ENCODE results near the gene CHIT1. TPM values are rescaled to one million over a fixed set of nuclear protein-coding genes. Genes with fewer than 3 reads are reported as not detected.

Gene CHIT1
- polyA plus RNA-seq, 1 donor, result 1.7 TPM

GRCh38 chr1:203174324-203174985 lies 55.0 kb downstream of the CHIT1 start:
- no peak for DNase-seq

- DNase-seq, result no peak
These were observed 55.9 kb downstream of the CHIT1 start for GRCh38 chr1:203173566-203173965.

- no peak for DNase-seq
These were observed 56.4 kb downstream of the CHIT1 start for GRCh38 chr1:203173011-203173555.

GRCh38 chr1:203172184-203173010 lies 57.1 kb downstream of the CHIT1 start:
- DNase-seq, result peak; percentile 24

GRCh38 chr1:203171341-203172183 lies 57.9 kb downstream of the CHIT1 start:
- no peak for DNase-seq

GRCh38 chr1:203170625-203171330 lies 58.7 kb downstream of the CHIT1 start:
- no peak for DNase-seq

- DNase-seq, result no peak
These were observed 59.5 kb downstream of the CHIT1 start for GRCh38 chr1:203169770-203170520.

- DNase-seq, result no peak
These were observed 60.5 kb downstream of the CHIT1 start for GRCh38 chr1:203168991-203169390.

GRCh38 chr1:203168256-203168786 lies 61.2 kb downstream of the CHIT1 start:
- DNase-seq, result no peak

GRCh38 chr1:203167913-203168200 lies 61.6 kb downstream of the CHIT1 start:
- DNase-seq, result no peak

- DNase-seq, result no peak
These were observed 62.2 kb downstream of the CHIT1 start for GRCh38 chr1:203167026-203167912.

GRCh38 chr1:203166192-203166940 lies 63.1 kb downstream of the CHIT1 start:
- DNase-seq, result no peak

Other genes starting within 250 kb of the CHIT1 start
- 35.5 TPM for gene TMEM183A, start 222.3 kb downstream of the CHIT1 start, polyA plus RNA-seq (ENCODE audit: insufficient read length)
- gene PPFIA4, start 203.2 kb downstream of the CHIT1 start, polyA plus RNA-seq (ENCODE audit: insufficient read length), result 69.4 TPM
- 562 TPM for gene MYOG, start 143.7 kb downstream of the CHIT1 start, polyA plus RNA-seq (ENCODE audit: insufficient read length)
- gene ADORA1, start 101.9 kb downstream of the CHIT1 start, polyA plus RNA-seq (ENCODE audit: insufficient read length), result 8.2 TPM
- gene MYBPH, start 53.8 kb downstream of the CHIT1 start, polyA plus RNA-seq (ENCODE audit: insufficient read length), result 534 TPM
- gene CHI3L1, start 43.0 kb downstream of the CHIT1 start, polyA plus RNA-seq (ENCODE audit: insufficient read length), result 1.7 TPM
- gene BTG2, start 75.8 kb upstream of the CHIT1 start, polyA plus RNA-seq (ENCODE audit: insufficient read length), result 84.9 TPM
- 54.8 TPM for gene FMOD, start 121.4 kb upstream of the CHIT1 start, polyA plus RNA-seq (ENCODE audit: insufficient read length)
- gene PRELP, start 246.1 kb upstream of the CHIT1 start, polyA plus RNA-seq (ENCODE audit: insufficient read length), result 3.1 TPM

Data from hindlimb muscle (tissue), 1 donor.